ENCODE data around the gene SLC35F2. TPM values are rescaled to one million over a fixed set of nuclear protein-coding genes. Genes with fewer than 3 reads are reported as not detected.

SLC35F2 gene
- total and polyA plus RNA-seq, 2 of the 13 experiments (the other 11 are each of a cell fraction or from before 2014, with no cell fraction given), result 5.8 to 20.3 TPM

DNA sequence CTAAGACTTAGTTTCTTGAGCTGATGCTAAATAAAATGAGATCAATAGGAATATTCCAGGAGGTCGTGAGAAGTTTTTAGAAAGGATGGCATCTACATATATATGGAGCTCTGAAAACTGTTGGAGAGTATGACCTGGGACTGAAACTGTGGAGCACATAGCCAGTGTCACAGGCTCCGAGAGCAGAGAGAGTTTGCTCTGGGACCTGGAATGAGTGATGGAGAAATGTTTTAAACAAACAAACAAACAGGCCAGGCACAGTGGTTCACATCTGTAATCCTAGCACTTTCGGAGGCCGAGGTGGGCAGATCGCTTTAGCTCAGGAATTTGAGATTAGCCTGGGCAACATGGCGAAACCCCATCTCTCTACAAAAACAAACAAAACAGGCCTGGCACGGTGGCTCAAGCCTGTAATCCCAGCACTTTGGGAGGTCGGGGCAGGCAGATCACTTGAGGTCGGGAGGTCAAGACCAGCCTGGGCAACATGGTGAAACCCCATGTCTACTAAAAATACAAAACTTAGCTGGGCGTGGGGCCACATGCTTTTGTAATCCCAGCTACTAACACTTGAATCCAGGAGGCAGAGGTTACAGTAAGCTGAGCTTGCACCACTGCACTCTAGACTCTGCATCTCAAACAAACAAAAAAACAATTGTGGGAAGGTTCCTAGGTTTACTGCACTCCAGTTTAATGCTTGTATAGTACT, 67.1 kb downstream of the SLC35F2 start (continued):
- no peak for TF ChIP-seq PAXIP1 (CRISPR knock-in tag; conservative IDR thresholded peaks at IDR 0.05)
- no peak for TF ChIP-seq ATM (IDR thresholded peaks at IDR 0.05; ENCODE audit: borderline replicate concordance)

- no peak overlapping the region for H3K4me3 ChIP-seq (replicated peaks in 1 of 3; ENCODE audit: insufficient read depth in 1 of 3, low read depth in 2 of 3, low read length in 3 of 3)
- H3K4me2 ChIP-seq (ENCODE audit: low read depth, low read length), result no peak overlapping the region
- H3K9me3 ChIP-seq (ENCODE audit: low read length), result peaks cover 6% of the 10 kb centered on the region
- H3K27me3 ChIP-seq (ENCODE audit: control insufficient read depth in 1 of 2, insufficient read depth in 2 of 2, low read length in 2 of 2), result no peaks in the 10 kb centered on the region
- ATAC-seq, result no peak
- no peak for FAIRE-seq
- peaks cover 12% of the 10 kb centered on the region for H3K4me1 ChIP-seq (ENCODE audit: insufficient read depth, low read length)
- POLR2A ChIA-PET, result no interaction called here
- no peaks in the 10 kb centered on the region for H4K20me1 ChIP-seq (ENCODE audit: insufficient read depth, low read length)
- H3K9ac ChIP-seq (ENCODE audit: insufficient read depth, low read depth, low read length), result no peak overlapping the region
- CTCF ChIA-PET (ENCODE audit: low intra/inter-chr PET ratio, low total read pairs), result no interaction called here
- H3K36me3 ChIP-seq (replicated peaks in 1 of 2; ENCODE audit: control insufficient read depth in 1 of 2, insufficient read depth in 2 of 2, low read length in 2 of 2), result no peaks in the 10 kb centered on the region; a peak in 1 of 5 replicates
- no peak overlapping the region for H2AFZ ChIP-seq (ENCODE audit: low read length)
- BruUV-seq (replicated peaks), result no TSS peak
- H3K27ac ChIP-seq (ENCODE audit: extremely low read length, insufficient read depth, low read length), result no peak overlapping the region
- in situ Hi-C loops (cut with HindIII; ENCODE audit: extremely low pct_ligation_motif_present, low pct_unique_long_range_greater_than_20kb) (no loop called here), intact Hi-C loops (cut with micrococcal nuclease; ENCODE audit: unreplicated experiment) (no loop called here)
- WGBS (ENCODE audit: low lambda C conversion rate), result 76% methylated on average over 6 of the region's 7 CpGs
- DNase-seq (ENCODE audit: low spot score), result no peak
- H3K79me2 ChIP-seq (ENCODE audit: insufficient read depth, low read length), result no peaks in the 10 kb centered on the region
- TF ChIP-seq, protein P1, sequence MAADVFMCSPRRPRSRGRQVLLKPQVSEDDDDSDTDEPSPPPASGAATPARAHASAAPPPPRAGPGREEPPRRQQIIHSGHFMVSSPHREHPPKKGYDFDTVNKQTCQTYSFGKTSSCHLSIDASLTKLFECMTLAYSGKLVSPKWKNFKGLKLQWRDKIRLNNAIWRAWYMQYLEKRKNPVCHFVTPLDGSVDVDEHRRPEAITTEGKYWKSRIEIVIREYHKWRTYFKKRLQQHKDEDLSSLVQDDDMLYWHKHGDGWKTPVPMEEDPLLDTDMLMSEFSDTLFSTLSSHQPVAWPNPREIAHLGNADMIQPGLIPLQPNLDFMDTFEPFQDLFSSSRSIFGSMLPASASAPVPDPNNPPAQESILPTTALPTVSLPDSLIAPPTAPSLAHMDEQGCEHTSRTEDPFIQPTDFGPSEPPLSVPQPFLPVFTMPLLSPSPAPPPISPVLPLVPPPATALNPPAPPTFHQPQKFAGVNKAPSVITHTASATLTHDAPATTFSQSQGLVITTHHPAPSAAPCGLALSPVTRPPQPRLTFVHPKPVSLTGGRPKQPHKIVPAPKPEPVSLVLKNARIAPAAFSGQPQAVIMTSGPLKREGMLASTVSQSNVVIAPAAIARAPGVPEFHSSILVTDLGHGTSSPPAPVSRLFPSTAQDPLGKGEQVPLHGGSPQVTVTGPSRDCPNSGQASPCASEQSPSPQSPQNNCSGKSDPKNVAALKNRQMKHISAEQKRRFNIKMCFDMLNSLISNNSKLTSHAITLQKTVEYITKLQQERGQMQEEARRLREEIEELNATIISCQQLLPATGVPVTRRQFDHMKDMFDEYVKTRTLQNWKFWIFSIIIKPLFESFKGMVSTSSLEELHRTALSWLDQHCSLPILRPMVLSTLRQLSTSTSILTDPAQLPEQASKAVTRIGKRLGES (CRISPR knock-in tag; IDR thresholded peaks at IDR 0.05; ENCODE audit: borderline replicate concordance), result no peak
- TF ChIP-seq SOX5 (CRISPR knock-in tag; IDR thresholded peaks at IDR 0.05; ENCODE audit: borderline replicate concordance), result no peak
- TF ChIP-seq, protein P2, sequence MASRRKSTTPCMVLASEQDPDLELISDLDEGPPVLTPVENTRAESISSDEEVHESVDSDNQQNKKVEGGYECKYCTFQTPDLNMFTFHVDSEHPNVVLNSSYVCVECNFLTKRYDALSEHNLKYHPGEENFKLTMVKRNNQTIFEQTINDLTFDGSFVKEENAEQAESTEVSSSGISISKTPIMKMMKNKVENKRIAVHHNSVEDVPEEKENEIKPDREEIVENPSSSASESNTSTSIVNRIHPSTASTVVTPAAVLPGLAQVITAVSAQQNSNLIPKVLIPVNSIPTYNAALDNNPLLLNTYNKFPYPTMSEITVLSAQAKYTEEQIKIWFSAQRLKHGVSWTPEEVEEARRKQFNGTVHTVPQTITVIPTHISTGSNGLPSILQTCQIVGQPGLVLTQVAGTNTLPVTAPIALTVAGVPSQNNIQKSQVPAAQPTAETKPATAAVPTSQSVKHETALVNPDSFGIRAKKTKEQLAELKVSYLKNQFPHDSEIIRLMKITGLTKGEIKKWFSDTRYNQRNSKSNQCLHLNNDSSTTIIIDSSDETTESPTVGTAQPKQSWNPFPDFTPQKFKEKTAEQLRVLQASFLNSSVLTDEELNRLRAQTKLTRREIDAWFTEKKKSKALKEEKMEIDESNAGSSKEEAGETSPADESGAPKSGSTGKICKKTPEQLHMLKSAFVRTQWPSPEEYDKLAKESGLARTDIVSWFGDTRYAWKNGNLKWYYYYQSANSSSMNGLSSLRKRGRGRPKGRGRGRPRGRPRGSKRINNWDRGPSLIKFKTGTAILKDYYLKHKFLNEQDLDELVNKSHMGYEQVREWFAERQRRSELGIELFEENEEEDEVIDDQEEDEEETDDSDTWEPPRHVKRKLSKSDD (CRISPR knock-in tag; IDR thresholded peaks at IDR 0.05; ENCODE audit: low read depth), result no peak
- TF ChIP-seq, protein P3, sequence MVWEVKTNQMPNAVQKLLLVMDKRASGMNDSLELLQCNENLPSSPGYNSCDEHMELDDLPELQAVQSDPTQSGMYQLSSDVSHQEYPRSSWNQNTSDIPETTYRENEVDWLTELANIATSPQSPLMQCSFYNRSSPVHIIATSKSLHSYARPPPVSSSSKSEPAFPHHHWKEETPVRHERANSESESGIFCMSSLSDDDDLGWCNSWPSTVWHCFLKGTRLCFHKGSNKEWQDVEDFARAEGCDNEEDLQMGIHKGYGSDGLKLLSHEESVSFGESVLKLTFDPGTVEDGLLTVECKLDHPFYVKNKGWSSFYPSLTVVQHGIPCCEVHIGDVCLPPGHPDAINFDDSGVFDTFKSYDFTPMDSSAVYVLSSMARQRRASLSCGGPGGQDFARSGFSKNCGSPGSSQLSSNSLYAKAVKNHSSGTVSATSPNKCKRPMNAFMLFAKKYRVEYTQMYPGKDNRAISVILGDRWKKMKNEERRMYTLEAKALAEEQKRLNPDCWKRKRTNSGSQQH (CRISPR knock-in tag; IDR thresholded peaks at IDR 0.05; ENCODE audit: low read depth), result no peak
- TF ChIP-seq PRMT3 (CRISPR knock-in tag; IDR thresholded peaks at IDR 0.05; ENCODE audit: borderline replicate concordance, low read depth), result no peak
- TF ChIP-seq NPAS2 (CRISPR knock-in tag; IDR thresholded peaks at IDR 0.05; ENCODE audit: borderline replicate concordance), result no peak
- no peak for TF ChIP-seq ZNF530 (CRISPR knock-in tag; IDR thresholded peaks at IDR 0.05; ENCODE audit: low read depth)
- TF ChIP-seq TEAD3 (CRISPR knock-in tag; optimal IDR thresholded peaks at IDR 0.05; ENCODE audit: borderline replicate concordance), result no peak
- TF ChIP-seq MEIS2 (CRISPR knock-in tag; IDR thresholded peaks at IDR 0.05), result no peak
Measured at GRCh38 chr11:107789767-107790166, 68.8 kb downstream of the SLC35F2 start.

Data from HepG2 (cell line).